H1 (cell line): ENCODE results near the gene PRSS16. TPM values are rescaled to one million over a fixed set of nuclear protein-coding genes. Genes with fewer than 3 reads are reported as not detected.
A peak's percentile ranks its signal among the peaks of the same experiment; 100 is the strongest.

Experiments used
- CTCF ChIA-PET: fragments of 300-600 bp; sonication (Branson Sonifier 250); formaldehyde crosslinking; loops from one replicate; lab custom pipeline; 2021; ENCODE audit not compliant: partially characterized antibody; lab: Charles Lee
- POLR2A ChIA-PET: fragments of 300-600 bp; sonication (Branson Sonifier 250); formaldehyde crosslinking; loops from one replicate; lab custom pipeline; 2021; ENCODE audit warnings: inconsistent platforms; ENCODE audit not compliant: partially characterized antibody; lab: Charles Lee
- DNase-seq, 2 experiments: peaks; one replicate each; pipeline versions ENCODE4 v3.0.0 to v3.0.0-alpha.2; 2010 to 2022; ENCODE audit warnings: low spot score in 2 of 2, low read depth in 1 of 2, mixed read lengths in 1 of 2
- FAIRE-seq: peaks from 2 replicates; lab custom pipeline; 2011; peaks lifted over from hg19 to GRCh38; lab: Jason Lieb, UNC
- H2AFZ ChIP-seq: 2 replicates; pipeline ENCODE4 v1.8.1; 2012; ENCODE audit warnings: low read length, inconsistent platforms
- H2AK5ac ChIP-seq: 2 replicates; pipeline ENCODE4 v1.6.1; 2013; ENCODE audit warnings: low read depth, low read length
- H2BK120ac ChIP-seq: replicated peaks from 2 replicates; pipeline ENCODE3; 2013; ENCODE audit warnings: low read depth, low read length, inconsistent platforms
- H2BK12ac ChIP-seq: 2 replicates; pipeline ENCODE4 v1.6.1; 2013; ENCODE audit warnings: low read depth, low read length
- H2BK15ac ChIP-seq: 2 replicates; pipeline ENCODE4 v1.6.1; 2013; ENCODE audit warnings: low read length
- H2BK20ac ChIP-seq: 2 replicates; pipeline ENCODE4 v1.6.1; 2013; ENCODE audit warnings: low read length
- H2BK5ac ChIP-seq: 2 replicates; pipeline ENCODE4 v1.6.1; 2013; ENCODE audit warnings: low read depth, low read length
- H3K14ac ChIP-seq: 2 replicates; pipeline ENCODE4 v1.6.1; 2013; ENCODE audit warnings: inconsistent platforms; ENCODE audit not compliant: insufficient read length
- H3K18ac ChIP-seq: 2 replicates; pipeline ENCODE4 v1.6.1; 2013; ENCODE audit warnings: low read length; ENCODE audit errors: extremely low read depth
- H3K23ac ChIP-seq: 2 replicates; pipeline ENCODE4 v1.6.1; 2013; ENCODE audit warnings: inconsistent platforms; ENCODE audit not compliant: insufficient read length
- H3K23me2 ChIP-seq: 2 replicates; pipeline ENCODE4 v1.6.1; 2013; ENCODE audit warnings: low read depth, low read length
- H3K27ac ChIP-seq: 2 replicates; pipeline ENCODE4 v1.6.1; 2011; ENCODE audit warnings: low read depth, low read length, inconsistent platforms
- H3K27me3 ChIP-seq, 4 experiments: replicated peaks in 1 of 4; 1 replicate in 1 of 4; 2 replicates in 3 of 4; pipeline versions ENCODE4 v1.6.1 to v1.8.1; 2011 to 2013; ENCODE audit warnings: low read length in 3 of 4, mild to moderate bottlenecking in 3 of 4, inconsistent platforms in 2 of 4, mixed read lengths in 2 of 4, moderate library complexity in 1 of 4; ENCODE audit not compliant: control insufficient read depth in 3 of 4, insufficient read depth in 3 of 4; ENCODE audit errors: extremely low read depth in 1 of 4
- H3K36me3 ChIP-seq, 4 experiments: 2 replicates each; pipeline versions ENCODE4 v1.6.1 to v1.8.1; 2011 to 2013; ENCODE audit warnings: mild to moderate bottlenecking in 4 of 4, low read length in 3 of 4, moderate library complexity in 2 of 4, control low read depth in 1 of 4, inconsistent platforms in 1 of 4; ENCODE audit not compliant: insufficient read depth in 4 of 4, control insufficient read depth in 2 of 4
- H3K4ac ChIP-seq: replicated peaks from 2 replicates; pipeline ENCODE3; 2013; ENCODE audit warnings: low read length, low read depth, mixed read lengths, inconsistent platforms; ENCODE audit not compliant: insufficient read length
- H3K4me1 ChIP-seq, 4 experiments: replicated peaks in 1 of 4; 1 replicate in 1 of 4; 2 replicates in 3 of 4; pipeline versions ENCODE4 v1.6.1 to v1.8.1; 2011 to 2013; ENCODE audit warnings: low read length in 3 of 4, inconsistent platforms in 2 of 4, mixed read lengths in 1 of 4; ENCODE audit not compliant: insufficient read depth in 4 of 4, control insufficient read depth in 3 of 4
- H3K4me2 ChIP-seq, 2 experiments: 2 replicates each; pipeline versions ENCODE4 v1.6.1 to v1.8.1; 2011 to 2013; ENCODE audit warnings: low read depth in 2 of 2, low read length in 2 of 2, control low read depth in 1 of 2, inconsistent platforms in 1 of 2, mild to moderate bottlenecking in 1 of 2; ENCODE audit not compliant: insufficient read depth in 1 of 2
- H3K4me3 ChIP-seq, 4 experiments: fragments of 200-600, 300-600 bp in 1 of 4; sonication (generic), shearing (Covaris generic), sonication (Bioruptor Twin) in 1 of 4; 2 replicates each; pipeline versions ENCODE4 v1.5.1 to v1.8.1; 2011 to 2016; ENCODE audit warnings: low read length in 4 of 4, low read depth in 3 of 4, control low read depth in 2 of 4, inconsistent platforms in 2 of 4, mild to moderate bottlenecking in 2 of 4, mixed read lengths in 1 of 4, moderate library complexity in 1 of 4; ENCODE audit not compliant: insufficient read depth in 2 of 4; ENCODE audit errors: extremely low read depth in 1 of 4
- H3K56ac ChIP-seq: replicated peaks from 2 replicates; pipeline ENCODE3; 2013; ENCODE audit warnings: low read depth, mild to moderate bottlenecking, mixed read lengths, low read length, inconsistent platforms; ENCODE audit not compliant: insufficient read length
- H3K79me1 ChIP-seq: 2 replicates; pipeline ENCODE4 v1.6.1; 2013; ENCODE audit warnings: low read depth, low read length, control low read depth
- H3K79me2 ChIP-seq, 2 experiments: 2 replicates each; pipeline versions ENCODE4 v1.6.1 to v1.8.1; 2012 to 2013; ENCODE audit warnings: low read length in 2 of 2, mild to moderate bottlenecking in 2 of 2, inconsistent platforms in 1 of 2; ENCODE audit not compliant: insufficient read depth in 2 of 2, control insufficient read depth in 1 of 2
- H3K9ac ChIP-seq, 4 experiments: replicated peaks in 1 of 4; 1 replicate in 1 of 4; 2 replicates in 3 of 4; pipeline versions ENCODE4 v1.6.1 to v1.8.1; 2011 to 2013; ENCODE audit warnings: low read depth in 3 of 4, low read length in 3 of 4, control low read depth in 2 of 4, mild to moderate bottlenecking in 2 of 4, moderate library complexity in 2 of 4, inconsistent platforms in 1 of 4; ENCODE audit errors: extremely low read depth in 1 of 4
- H3K9me3 ChIP-seq, 2 experiments: 2 replicates each; pipeline versions ENCODE4 v1.6.1 to v1.8.1; 2012 to 2013; ENCODE audit warnings: mild to moderate bottlenecking in 2 of 2, moderate library complexity in 2 of 2, control low read depth in 1 of 2, inconsistent platforms in 1 of 2, low read depth in 1 of 2, low read length in 1 of 2, mixed read lengths in 1 of 2; ENCODE audit not compliant: insufficient read depth in 2 of 2
- H4K20me1 ChIP-seq, 2 experiments: replicated peaks in 1 of 2; 2 replicates each; pipeline versions ENCODE3 to v1.8.1; 2011 to 2013; ENCODE audit warnings: inconsistent platforms in 2 of 2, low read length in 2 of 2, mild to moderate bottlenecking in 1 of 2; ENCODE audit not compliant: insufficient read depth in 2 of 2, control insufficient read depth in 1 of 2
- H4K5ac ChIP-seq: 2 replicates; pipeline ENCODE4 v1.6.1; 2013; ENCODE audit warnings: low read length, low read depth, mixed read lengths, inconsistent platforms; ENCODE audit not compliant: insufficient read length
- H4K8ac ChIP-seq: 2 replicates; pipeline ENCODE4 v1.8.0; 2013; ENCODE audit warnings: mild to moderate bottlenecking, moderate library complexity, low read length, inconsistent platforms; ENCODE audit not compliant: insufficient read depth; ENCODE audit errors: extremely low read depth
- H4K91ac ChIP-seq: replicated peaks from 2 replicates; pipeline ENCODE3; 2013; ENCODE audit warnings: low read length, mixed read lengths, inconsistent platforms; ENCODE audit not compliant: insufficient read length
- CBX5 ChIP-seq: fragments of 300-800, 300-1000 bp; sonication (generic); IDR thresholded peaks from 2 replicates; pipeline ENCODE4 v1.7.1; 2016; ENCODE audit warnings: antibody characterized with exemption, low read length, low read depth
- CBX8 ChIP-seq: fragments of 300-800, 300-1000 bp; sonication (generic); IDR thresholded peaks from 2 replicates; pipeline ENCODE4 v1.7.1; 2016; ENCODE audit warnings: low read depth, low read length, borderline replicate concordance
- CEBPB ChIP-seq: IDR thresholded peaks from 2 replicates; pipeline ENCODE4 v1.6.1; 2012; ENCODE audit warnings: low read depth, low read length
- CREB1 ChIP-seq: IDR thresholded peaks from 2 replicates; pipeline ENCODE4 v1.6.1; 2012; ENCODE audit warnings: inconsistent platforms
- CTCF ChIP-seq, 3 experiments: IDR thresholded peaks; 1 replicate in 2 of 3; 2 replicates in 1 of 3; pipeline versions ENCODE4 v1.5.1 to v1.6.1; 2011; ENCODE audit warnings: low read length in 3 of 3, mild to moderate bottlenecking in 3 of 3, inconsistent platforms in 2 of 3, low read depth in 1 of 3, moderate library complexity in 1 of 3; ENCODE audit not compliant: insufficient read depth in 1 of 3; ENCODE audit errors: control extremely low read depth in 1 of 3
- RAD21 ChIP-seq, 2 experiments: IDR thresholded peaks in 1 of 2; conservative IDR thresholded peaks in 1 of 2; 2 replicates each; pipeline ENCODE4 v1.6.1; 2011; ENCODE audit warnings: low read depth in 2 of 2, low read length in 2 of 2, improper control_type of control experiment in 1 of 2, inconsistent platforms in 1 of 2, mild to moderate bottlenecking in 1 of 2, moderate library complexity in 1 of 2
- SIRT6 ChIP-seq: IDR thresholded peaks from one replicate; pipeline ENCODE4 v1.7.1; 2012; ENCODE audit warnings: low read length, inconsistent platforms
- SP2 ChIP-seq: IDR thresholded peaks from 2 replicates; pipeline ENCODE4 v1.6.1; 2012; ENCODE audit warnings: mild to moderate bottlenecking, low read length, inconsistent platforms
- SUZ12 ChIP-seq: fragments of 200-600 bp; sonication (generic); IDR thresholded peaks from 2 replicates; pipeline ENCODE4 v1.6.1; 2012; ENCODE audit warnings: mild to moderate bottlenecking, inconsistent platforms, low read length, moderate library complexity, mixed read lengths
- TAF1 ChIP-seq: IDR thresholded peaks from 2 replicates; pipeline ENCODE4 v1.6.1; 2011; ENCODE audit warnings: mild to moderate bottlenecking, low read depth, low read length
- YY1 ChIP-seq: IDR thresholded peaks from 2 replicates; pipeline ENCODE4 v1.6.1; 2011; ENCODE audit warnings: low read depth, mild to moderate bottlenecking, low read length
- WGBS, 2 experiments: shearing (Covaris generic) in 1 of 2; methylation state at CpG; one replicate each; pipeline versions ENCODE4 v1.1.6 to v1.1.7; 2013 to 2015; ENCODE audit warnings: low lambda C conversion rate in 2 of 2, mixed read lengths in 2 of 2, inconsistent platforms in 1 of 2, low coverage in 1 of 2, missing lambda C conversion rate in 1 of 2; ENCODE audit not compliant: insufficient replicate concordance in 2 of 2, insufficient coverage in 1 of 2, insufficient read length in 1 of 2; ENCODE audit errors: extremely low coverage in 1 of 2, missing lambda C conversion rate in 1 of 2; 5-methylcytosine and 5-hydroxymethylcytosine counted together
- polyA plus RNA-seq, 7 experiments: library from polyadenylated mRNA; depleted of rRNA in 3 of 7; stranded (reverse) in 5 of 7; unstranded in 2 of 7; fragments of >200 nt in 5 of 7; fragments of 200-250 nt in 2 of 7; gene quantifications; 1 replicate in 5 of 7; 2 replicates in 1 of 7; 4 replicates in 1 of 7; pipeline versions ENCODE4 v1.2.1 to v1.2.3, GENCODE V29; 2011 to 2013; ENCODE audit warnings: missing spikeins in 2 of 7, mixed read lengths in 2 of 7
- total RNA-seq: library from RNA; stranded (reverse); fragmentation: NEBNext Ultra II Directional; extraction: Animal tissue kit (Norgen Biotek cat#: 25700); gene quantifications from 2 replicates; pipeline ENCODE4 v1.2.1, GENCODE V29; 2021

Gene PRSS16
- total and polyA plus RNA-seq, 2 of the 8 experiments (the other 6 are each of a cell fraction or from before 2014, with no cell fraction given) = 20.2 to 38.9 TPM

- H3K4me1 ChIP-seq = no peaks in the 10 kb centered on the region
- H4K8ac ChIP-seq = no peak overlapping the region
- peak overlapping the region; percentile 37 to 47; a peak in 3 of 4 replicates for H3K4me2 ChIP-seq
- no peak for TF ChIP-seq CTCF (IDR thresholded peaks at IDR 0.05; ENCODE audit: control extremely low read depth in 1 of 3, insufficient read depth in 1 of 3, low read depth in 1 of 3, low read length in 3 of 3)
- TF ChIP-seq RAD21 (IDR thresholded peaks at IDR 0.05 in 1 of 2, conservative IDR thresholded peaks at IDR 0.05 in 1 of 2; ENCODE audit: low read depth in 2 of 2, low read length in 2 of 2) = no peak
- TF ChIP-seq CREB1 = no peak
- no peak for TF ChIP-seq CBX8
- TF ChIP-seq SP2 = no peak
- TF ChIP-seq YY1 = no peak
- TF ChIP-seq CEBPB = no peak
- TF ChIP-seq SUZ12 = no peak
- no peak for TF ChIP-seq TAF1
- no peak for TF ChIP-seq SIRT6
- TF ChIP-seq CBX5 = no peak
- H2AK5ac ChIP-seq = no peak overlapping the region
- no peak for DNase-seq
- H4K5ac ChIP-seq = no peak overlapping the region
- H3K79me1 ChIP-seq = no peaks in the 10 kb centered on the region
- no peak overlapping the region for H3K23ac ChIP-seq
- no peak overlapping the region for H2BK12ac ChIP-seq
- no peaks in the 10 kb centered on the region; a peak in 1 of 7 replicates for H3K27me3 ChIP-seq
- H3K23me2 ChIP-seq = no peaks in the 10 kb centered on the region
- H3K14ac ChIP-seq = no peak overlapping the region
- H3K56ac ChIP-seq = no peak overlapping the region
- no peak overlapping the region for H2BK15ac ChIP-seq
- no peak for FAIRE-seq
- H4K91ac ChIP-seq = no peak overlapping the region
- H2BK120ac ChIP-seq = no peak overlapping the region
- H3K79me2 ChIP-seq = no peaks in the 10 kb centered on the region
- CTCF ChIA-PET = interaction anchor here (0.9 to 1.6 kb wide), 2 partner anchors 15 to 33 kb away, joined by 3 to 4 read pairs; no protein-coding TSS in a partner anchor
- 72% methylated on average over 22 of the region's 22 CpGs; no CpG with 5 or more reads in 1 of the 2 experiments for WGBS, 2 experiments
- H3K9me3 ChIP-seq = no peaks in the 10 kb centered on the region
- H3K4me3 ChIP-seq = peak overlapping the region in 2 of 4 experiments; percentile 26 to 45; a peak in 2 of 8 replicates
- no peak overlapping the region for H3K18ac ChIP-seq
- POLR2A ChIA-PET = no interaction called here
- no peak overlapping the region for H2AFZ ChIP-seq
- no peak overlapping the region for H3K9ac ChIP-seq
- H3K27ac ChIP-seq = no peak overlapping the region
- no peak overlapping the region for H3K4ac ChIP-seq
- H4K20me1 ChIP-seq = no peaks in the 10 kb centered on the region
- no peak overlapping the region for H2BK5ac ChIP-seq
- no peak overlapping the region for H2BK20ac ChIP-seq
- H3K36me3 ChIP-seq = no peaks in the 10 kb centered on the region
Observed at GRCh38 chr6:27267857-27268434, 20.4 kb downstream of the PRSS16 start.
